Ishikawa (cell line): Measurements from ENCODE around the gene TBX1.

Experiments used
- CEBPB ChIP-seq: IDR thresholded peaks from 2 replicates; pipeline ENCODE4 v1.6.1; 2012
- CREB1 ChIP-seq: IDR thresholded peaks from 2 replicates; pipeline ENCODE4 v1.6.1; 2012; ENCODE audit warnings: low read depth
- EGR1 ChIP-seq: IDR thresholded peaks from 2 replicates; pipeline ENCODE4 v1.6.1; 2012
- EP300 ChIP-seq: IDR thresholded peaks from 2 replicates; pipeline ENCODE4 v1.6.1; 2012; ENCODE audit warnings: borderline replicate concordance
- FOXM1 ChIP-seq: IDR thresholded peaks from 2 replicates; pipeline ENCODE4 v1.6.1; 2012; ENCODE audit warnings: low read depth, borderline replicate concordance
- NFIC ChIP-seq: IDR thresholded peaks from 2 replicates; pipeline ENCODE4 v1.6.1; 2012
- RAD21 ChIP-seq: IDR thresholded peaks from 2 replicates; pipeline ENCODE4 v1.6.1; 2012; ENCODE audit warnings: low read depth
- REST ChIP-seq: IDR thresholded peaks from 2 replicates; pipeline ENCODE4 v1.6.1; 2012; ENCODE audit warnings: low read depth, mild to moderate bottlenecking
- TAF1 ChIP-seq: IDR thresholded peaks from 2 replicates; pipeline ENCODE4 v1.6.1; 2012; ENCODE audit warnings: low read depth, mild to moderate bottlenecking
- TCF12 ChIP-seq: IDR thresholded peaks from 2 replicates; pipeline ENCODE4 v1.6.1; 2012; ENCODE audit warnings: low read depth
- TEAD4 ChIP-seq: IDR thresholded peaks from 2 replicates; pipeline ENCODE4 v1.6.1; 2012
- YY1 ChIP-seq: IDR thresholded peaks from 2 replicates; pipeline ENCODE4 v1.6.1; 2012; ENCODE audit warnings: low read depth
- ZBTB7A ChIP-seq: IDR thresholded peaks from 2 replicates; pipeline ENCODE4 v1.6.1; 2012; ENCODE audit warnings: low read depth
- TF ChIP-seq, protein P1 (sequence below): IDR thresholded peaks from 2 replicates; pipeline ENCODE4 v1.6.1; 2012
- TF ChIP-seq, protein P2 (sequence below): IDR thresholded peaks from 2 replicates; pipeline ENCODE4 v1.6.1; 2012

Gene TBX1

GRCh38 chr22:19807161-19807913, 46.8 kb downstream of the TBX1 start:
- no peak for TF ChIP-seq CREB1
- TF ChIP-seq REST: peak; percentile 62

DNA sequence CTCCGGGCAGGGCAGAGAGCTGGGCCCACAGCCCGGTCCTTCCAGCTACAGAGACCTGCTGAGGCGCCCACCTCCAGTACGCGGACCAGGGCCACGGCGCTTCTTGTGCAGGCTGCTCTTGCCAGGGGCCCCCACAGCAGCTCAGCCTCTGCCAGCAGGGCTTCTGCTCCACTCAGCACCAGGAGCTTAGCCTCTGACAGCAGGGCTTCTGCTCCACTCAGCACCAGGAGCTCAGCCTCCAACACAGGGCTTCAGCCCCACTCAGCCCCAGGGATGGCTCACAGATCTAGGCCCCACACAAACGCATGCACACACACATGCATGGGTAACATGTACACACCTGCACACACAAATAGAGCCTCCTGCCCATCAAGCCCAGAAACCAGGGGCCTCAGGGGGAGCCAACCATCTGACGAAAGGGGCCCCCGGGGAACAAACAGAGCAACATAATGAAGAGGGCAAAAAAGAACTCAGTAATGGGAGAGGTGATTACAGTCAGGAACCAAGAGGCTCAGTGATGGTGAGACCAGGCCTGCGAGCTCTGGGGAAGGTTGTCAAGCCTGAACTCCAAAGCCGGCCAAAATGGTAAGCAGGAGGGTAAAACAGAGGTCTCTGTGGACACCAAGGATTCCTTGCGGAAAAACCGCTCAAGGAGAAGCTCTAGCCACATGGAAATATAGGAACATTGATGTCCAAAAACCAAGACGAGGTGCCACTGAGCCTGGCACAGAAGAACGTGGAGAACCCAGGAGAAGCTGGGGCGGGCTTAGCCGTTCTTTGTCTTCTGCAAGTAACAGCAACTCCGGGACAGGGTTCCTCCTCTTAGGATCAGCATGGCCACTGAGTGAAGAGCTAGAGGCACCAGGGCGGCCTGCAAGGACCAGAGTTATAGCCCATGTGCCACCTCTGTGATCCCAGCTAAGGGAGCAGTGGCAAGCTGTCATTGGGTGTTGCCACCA, 47.6 kb downstream of the TBX1 start:
- TF ChIP-seq TAF1: no peak
- no peak for TF ChIP-seq CEBPB
- TF ChIP-seq RAD21: no peak
- TF ChIP-seq TCF12: no peak
- TF ChIP-seq, protein P1, sequence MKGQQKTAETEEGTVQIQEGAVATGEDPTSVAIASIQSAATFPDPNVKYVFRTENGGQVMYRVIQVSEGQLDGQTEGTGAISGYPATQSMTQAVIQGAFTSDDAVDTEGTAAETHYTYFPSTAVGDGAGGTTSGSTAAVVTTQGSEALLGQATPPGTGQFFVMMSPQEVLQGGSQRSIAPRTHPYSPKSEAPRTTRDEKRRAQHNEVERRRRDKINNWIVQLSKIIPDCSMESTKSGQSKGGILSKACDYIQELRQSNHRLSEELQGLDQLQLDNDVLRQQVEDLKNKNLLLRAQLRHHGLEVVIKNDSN: no peak
- TF ChIP-seq, protein P2, sequence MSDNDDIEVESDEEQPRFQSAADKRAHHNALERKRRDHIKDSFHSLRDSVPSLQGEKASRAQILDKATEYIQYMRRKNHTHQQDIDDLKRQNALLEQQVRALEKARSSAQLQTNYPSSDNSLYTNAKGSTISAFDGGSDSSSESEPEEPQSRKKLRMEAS: no peak
- TF ChIP-seq TEAD4: no peak
- no peak for TF ChIP-seq NFIC
- no peak for TF ChIP-seq EP300
- no peak for TF ChIP-seq ZBTB7A
- TF ChIP-seq EGR1: no peak
- no peak for TF ChIP-seq CREB1
- no peak for TF ChIP-seq YY1

DNA sequence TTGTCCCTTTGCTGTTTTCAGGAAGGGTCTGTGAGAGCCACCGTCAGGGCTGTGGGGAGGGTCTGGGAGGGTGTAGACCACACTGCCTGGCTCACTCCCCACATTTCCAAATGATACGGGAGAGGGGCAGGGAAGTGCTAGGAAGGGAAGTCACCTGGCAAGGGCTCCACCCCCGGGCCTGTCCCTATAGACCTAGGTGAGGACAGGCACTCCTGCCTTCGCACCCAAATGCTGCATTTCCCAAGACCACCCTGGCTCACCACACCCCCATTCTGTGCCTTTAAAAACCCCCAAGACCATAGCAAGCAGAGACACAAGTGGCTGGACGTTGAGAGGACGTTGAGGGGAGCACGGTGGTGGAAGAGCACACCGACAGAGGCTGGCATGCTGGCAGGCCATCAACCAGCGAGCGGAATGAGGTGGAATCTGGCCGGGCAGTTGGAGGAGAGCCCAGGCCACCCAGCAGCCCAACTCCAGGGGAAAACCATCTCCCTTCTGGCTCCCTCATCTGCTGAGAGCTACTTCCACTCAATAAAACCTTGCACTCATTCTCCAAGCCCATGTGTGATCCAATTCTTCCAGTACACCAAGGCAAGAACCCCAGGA, 48.4 kb downstream of the TBX1 start:
- TF ChIP-seq TAF1: no peak
- TF ChIP-seq YY1: no peak
- TF ChIP-seq, protein P2: no peak
- no peak for TF ChIP-seq FOXM1
- TF ChIP-seq CREB1: no peak
- TF ChIP-seq EP300: no peak
- no peak for TF ChIP-seq ZBTB7A
- TF ChIP-seq CEBPB: no peak
- no peak for TF ChIP-seq RAD21
- no peak for TF ChIP-seq NFIC
- no peak for TF ChIP-seq TCF12
- TF ChIP-seq REST: no peak
- TF ChIP-seq, protein P1: no peak
- no peak for TF ChIP-seq TEAD4

- TF ChIP-seq EP300 (no peak), CEBPB (no peak)
These were observed 49.2 kb downstream of the TBX1 start for GRCh38 chr22:19809741-19810140.

DNA sequence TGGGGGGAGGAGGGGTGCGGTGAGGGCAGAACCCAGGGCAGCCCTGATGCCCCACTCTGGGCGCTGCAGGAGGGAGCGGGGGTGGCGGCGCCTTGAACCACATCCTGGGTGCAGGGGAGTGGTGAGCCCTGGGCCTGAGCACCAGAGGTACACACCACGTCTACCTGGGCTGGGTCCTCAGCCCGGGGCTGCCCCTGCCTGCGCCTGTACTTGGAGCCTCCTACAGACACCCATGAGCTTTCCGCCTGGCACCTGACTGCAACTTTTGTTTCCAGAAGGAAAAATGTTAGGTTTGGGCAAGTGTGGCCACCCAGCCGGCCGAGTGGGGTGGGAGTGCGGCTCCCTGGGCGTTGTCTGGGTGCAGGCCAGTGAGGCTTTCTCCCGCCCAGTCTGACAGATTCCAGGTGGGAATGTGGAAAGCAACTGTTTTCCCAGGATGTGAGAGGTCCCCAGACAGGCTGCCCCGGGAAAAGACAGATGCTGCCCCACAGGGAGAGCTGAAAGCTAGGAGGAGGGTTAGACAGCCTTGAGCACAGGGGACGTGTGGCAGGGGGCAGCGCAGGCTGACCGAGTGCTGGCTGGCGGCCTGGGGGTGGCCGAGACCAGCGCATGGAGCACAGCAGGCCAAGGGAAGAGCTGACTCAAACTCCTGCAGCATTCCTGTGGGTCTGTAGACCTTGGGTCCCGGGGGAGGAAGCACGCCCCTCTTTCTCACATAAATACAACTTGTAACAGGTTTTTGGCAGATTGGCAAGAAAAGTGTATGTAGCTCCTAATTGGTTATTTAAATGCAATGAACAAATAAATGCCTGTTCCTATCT, 50.0 kb downstream of the TBX1 start:
- TF ChIP-seq REST (no peak), EGR1 (no peak), RAD21 (no peak), ZBTB7A (no peak), TCF12 (no peak), CEBPB (no peak), EP300 (no peak)
- TF ChIP-seq, protein P1: no peak
- TF ChIP-seq, protein P2: no peak
